Lung microvascular endothelial cell (primary cell): ENCODE data around the gene PCGF6. TPM values are rescaled to one million over a fixed set of nuclear protein-coding genes. Genes with fewer than 3 reads are reported as not detected.

Experiments used
- DNase-seq, 2 donors: peaks; one replicate each; pipeline versions ENCODE4 v3.0.0 to v3.0.0-alpha.2; 2010; ENCODE audit warnings: low read depth in 2 of 2
- total RNA-seq: library from RNA; depleted of rRNA; stranded (reverse); fragments of >200 nt; gene quantifications from 2 replicates; pipeline ENCODE4 v1.2.1, GENCODE V29; 2014

PCGF6 gene
- total RNA-seq, 1 donor from 2014 or later, result 8.1 TPM

DNA sequence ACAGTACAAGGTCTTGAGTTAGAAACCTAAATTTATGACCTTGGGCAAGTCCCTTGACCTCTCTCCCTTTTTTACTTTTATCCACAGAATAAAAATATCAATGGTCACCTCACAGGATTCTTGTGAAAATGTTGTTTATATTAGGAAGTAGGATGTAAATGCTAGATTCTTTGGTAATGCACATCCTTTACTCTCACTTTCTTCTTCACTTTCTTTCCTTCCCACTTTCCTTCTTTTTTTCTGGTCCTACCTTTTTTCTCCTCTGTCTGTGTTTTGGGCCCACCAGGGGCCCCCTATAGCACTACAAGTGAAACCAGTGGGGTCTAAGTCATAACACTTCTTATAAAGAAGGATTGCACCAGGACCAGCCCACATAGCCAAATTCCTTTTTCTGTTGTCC lies 93.1 kb downstream of the PCGF6 start:
- no peak for DNase-seq

DNA sequence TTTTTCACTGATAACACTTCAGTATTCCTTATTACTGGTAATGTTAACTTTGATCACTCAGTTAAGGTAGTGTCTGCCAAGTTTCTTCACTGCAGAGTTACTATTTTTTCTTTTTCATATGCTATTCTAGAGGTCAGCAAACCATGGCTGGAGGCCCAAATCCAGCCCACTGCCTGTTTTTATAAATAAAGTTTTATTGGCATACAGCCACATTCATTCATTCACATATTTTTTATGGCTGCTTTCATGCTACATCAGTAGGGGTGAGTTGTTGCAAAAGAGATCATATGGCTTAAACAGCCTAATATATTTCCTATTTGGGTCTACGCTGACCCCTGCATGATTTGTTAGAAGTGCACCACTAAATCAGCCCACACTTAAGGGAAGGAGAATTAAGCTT lies 94.3 kb downstream of the PCGF6 start:
- DNase-seq, result no peak

DNA sequence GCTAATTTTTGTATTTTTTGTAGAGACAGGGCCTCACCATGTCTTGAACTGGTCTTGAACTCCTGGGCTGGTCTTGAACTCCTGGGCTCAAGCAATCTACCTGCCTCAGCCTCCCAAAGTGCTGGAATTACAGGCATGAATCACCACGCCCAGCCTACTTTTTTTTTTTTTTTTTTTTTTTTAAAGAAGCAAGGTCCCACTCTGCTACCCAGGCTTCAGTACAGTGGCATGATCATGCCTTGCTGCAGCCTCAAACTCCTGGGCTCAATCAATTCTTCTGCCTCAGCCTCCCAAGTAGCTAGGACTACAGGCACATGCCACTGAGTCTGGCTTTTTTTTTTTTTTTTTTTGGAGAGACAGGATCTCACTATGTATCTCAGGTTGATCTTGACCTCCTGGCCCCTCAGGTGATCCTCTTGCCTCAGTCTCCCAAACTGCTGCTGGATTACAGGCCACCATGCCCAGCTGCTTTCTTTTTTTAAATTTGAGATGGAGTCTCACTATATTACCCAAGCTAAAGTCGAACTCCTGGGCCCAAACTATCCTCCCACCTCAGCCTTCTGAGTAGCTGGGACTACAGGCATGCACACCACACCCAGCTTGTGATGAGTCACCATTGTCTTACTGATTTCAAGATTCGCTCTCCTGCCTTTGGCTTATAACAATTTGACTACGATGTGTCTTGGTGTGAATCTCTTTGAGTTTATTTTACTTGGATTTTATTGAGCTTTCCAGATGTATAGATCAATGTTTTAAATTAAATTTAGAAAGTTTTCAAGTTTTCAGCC lies 96.2 kb downstream of the PCGF6 start:
- DNase-seq, result no peak

DNA sequence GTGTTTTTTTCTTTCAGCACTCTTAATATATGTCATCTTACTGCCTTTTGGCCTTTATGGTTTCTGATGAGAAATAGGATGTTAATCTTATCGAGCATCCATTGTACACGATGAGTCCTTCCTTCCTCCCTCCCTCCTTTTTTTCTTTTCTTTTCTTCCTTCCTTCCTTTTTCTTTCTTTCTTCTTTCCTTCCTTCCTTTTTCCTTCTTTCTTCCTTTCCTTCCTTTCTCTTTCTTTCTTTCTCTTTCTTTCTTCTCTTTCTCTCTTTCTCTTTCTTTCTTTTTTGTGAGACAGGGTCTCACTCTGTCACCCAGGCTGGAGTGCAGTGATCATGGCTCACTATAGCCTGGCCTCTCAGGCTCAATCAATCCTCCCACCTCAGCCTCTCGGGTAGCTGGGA lies 96.8 kb downstream of the PCGF6 start:
- no peak for DNase-seq

Other genes starting within 250 kb of the PCGF6 start
- 40.3 and 54.4 TPM in 2 replicates for gene NT5C2, start 157.9 kb downstream of the PCGF6 start, total RNA-seq
- gene RPEL1, start 105.3 kb downstream of the PCGF6 start, total RNA-seq, result under 0.01 and 0.20 TPM in 2 replicates
- under 0.01 TPM in 2 replicates for gene INA, start 74.0 kb downstream of the PCGF6 start, total RNA-seq
- 3.1 and 4.2 TPM in 2 replicates for gene TAF5, start 16.8 kb upstream of the PCGF6 start, total RNA-seq
- gene ATP5MK, start 45.3 kb upstream of the PCGF6 start, total RNA-seq, result 183 and 219 TPM in 2 replicates
- 19.0 and 27.2 TPM in 2 replicates for gene PDCD11, start 45.5 kb upstream of the PCGF6 start, total RNA-seq
- 9.1 and 12.2 TPM in 2 replicates for gene CALHM2, start 101.2 kb upstream of the PCGF6 start, total RNA-seq
- not detected in 2 replicates for gene CALHM1, start 107.8 kb upstream of the PCGF6 start, total RNA-seq
- gene CALHM3, start 128.1 kb upstream of the PCGF6 start, total RNA-seq, result not detected in 2 replicates
- gene NEURL1, start 142.6 kb upstream of the PCGF6 start, total RNA-seq, result not detected in 2 replicates